WTC11 (cell line): ENCODE results near the gene PGAP6. TPM values are rescaled to one million over a fixed set of nuclear protein-coding genes. Genes with fewer than 3 reads are reported as not detected.
"Not testable (repeated sequence)": the region's sequence is repeated elsewhere in the genome, so short reads cannot be mapped to it uniquely, and the experiment has no call there.

Experiments
- ATAC-seq: fragments of 200-7000 bp; cut with Tn5 transposase; 2 replicates; pipeline ENCODE4 v1.10.0; 2021; ENCODE audit warnings: mild to moderate bottlenecking, moderate library complexity
- CTCF ChIA-PET: fragments of 300-600 bp; sonication (Branson Sonifier 250); formaldehyde crosslinking; loops from one replicate; lab custom pipeline; 2021; ENCODE audit warnings: antibody characterized with exemption; lab: Charles Lee
- POLR2A ChIA-PET: fragments of 350-600 bp; sonication (Branson Sonifier 250); formaldehyde crosslinking; loops from one replicate; lab custom pipeline; 2021; ENCODE audit warnings: antibody characterized with exemption; lab: Charles Lee
- DNase-seq: peaks from one replicate; pipeline ENCODE4 v3.0.0; 2021; ENCODE audit warnings: low spot score
- H3K27ac Mint-ChIP-seq: 2 replicates; pipeline ENCODE4 v1.8.0; 2021; ENCODE audit warnings: mixed read lengths
- H3K27me3 Mint-ChIP-seq: 2 replicates; pipeline ENCODE4 v1.8.0; 2021; ENCODE audit warnings: low read depth, mild to moderate bottlenecking, moderate library complexity, mixed read lengths
- H3K36me3 Mint-ChIP-seq: 2 replicates; pipeline ENCODE4 v1.8.0; 2021; ENCODE audit warnings: mixed read lengths
- H3K4me1 Mint-ChIP-seq: 2 replicates; pipeline ENCODE4 v1.8.0; 2022; ENCODE audit warnings: mixed read lengths
- H3K4me3 Mint-ChIP-seq: 2 replicates; pipeline ENCODE4 v1.8.0; 2021; ENCODE audit warnings: mild to moderate bottlenecking, moderate library complexity, mixed read lengths
- H3K9me3 Mint-ChIP-seq: 2 replicates; pipeline ENCODE4 v1.8.0; 2021; ENCODE audit warnings: mixed read lengths
- ATF6 ChIP-seq: sonication (generic); formaldehyde crosslinking; IDR thresholded peaks from 2 replicates; pipeline ENCODE4 v1.8.1; 2023; ENCODE audit warnings: mild to moderate bottlenecking, missing genetic modification reagents
- EMX1 ChIP-seq: fragments of 250-450 bp; sonication (Bioruptor Pico); IDR thresholded peaks from 2 replicates; pipeline ENCODE4 v1.8.0; 2021; ENCODE audit warnings: mild to moderate bottlenecking
- ESRRA ChIP-seq: sonication (generic); formaldehyde crosslinking; IDR thresholded peaks from 2 replicates; pipeline ENCODE4 v1.8.1; 2022; ENCODE audit warnings: mild to moderate bottlenecking, missing genetic modification reagents, borderline replicate concordance
- FOXP1 ChIP-seq: sonication (generic); formaldehyde crosslinking; IDR thresholded peaks from 2 replicates; pipeline ENCODE4 v1.8.0; 2022; ENCODE audit warnings: missing genetic modification reagents, mild to moderate bottlenecking, moderate library complexity, borderline replicate concordance
- GABPB1 ChIP-seq: sonication (generic); formaldehyde crosslinking; IDR thresholded peaks from 2 replicates; pipeline ENCODE4 v1.8.1; 2023; ENCODE audit warnings: mild to moderate bottlenecking, missing genetic modification reagents
- GRHL2 ChIP-seq: fragments of 250-450 bp; sonication (Bioruptor Pico); IDR thresholded peaks from 2 replicates; pipeline ENCODE4 v1.8.0; 2022; ENCODE audit warnings: mild to moderate bottlenecking, moderate library complexity; ENCODE audit not compliant: insufficient replicate concordance, severe bottlenecking
- JUN ChIP-seq: sonication (generic); formaldehyde crosslinking; IDR thresholded peaks from 2 replicates; pipeline ENCODE4 v1.8.0; 2023; ENCODE audit warnings: mild to moderate bottlenecking, missing genetic modification reagents
- RELA ChIP-seq: sonication (generic); formaldehyde crosslinking; IDR thresholded peaks from 2 replicates; pipeline ENCODE4 v1.8.1; 2022; ENCODE audit warnings: missing genetic modification reagents, mild to moderate bottlenecking, borderline replicate concordance
- RORB ChIP-seq: fragments of 250-450 bp; sonication (Bioruptor Pico); IDR thresholded peaks from 2 replicates; pipeline ENCODE4 v1.9.0; 2021; ENCODE audit warnings: mild to moderate bottlenecking
- SMAD3 ChIP-seq: sonication (generic); formaldehyde crosslinking; IDR thresholded peaks from 2 replicates; pipeline ENCODE4 v1.8.0; 2022; ENCODE audit warnings: missing genetic modification reagents, mild to moderate bottlenecking, borderline replicate concordance
- TEAD4 ChIP-seq: sonication (generic); formaldehyde crosslinking; IDR thresholded peaks from 2 replicates; pipeline ENCODE4 v1.8.0; 2022; ENCODE audit warnings: mild to moderate bottlenecking, missing genetic modification reagents
- TP53 ChIP-seq: sonication (generic); formaldehyde crosslinking; IDR thresholded peaks from 2 replicates; pipeline ENCODE4 v1.8.1; 2023; ENCODE audit warnings: mild to moderate bottlenecking, missing genetic modification reagents
- ZNF232 ChIP-seq: sonication (generic); formaldehyde crosslinking; IDR thresholded peaks from 2 replicates; pipeline ENCODE4 v1.8.0; 2022; ENCODE audit warnings: mild to moderate bottlenecking, missing genetic modification reagents
- ZNF423 ChIP-seq: fragments of 250-450 bp; sonication (Bioruptor Pico); IDR thresholded peaks from 2 replicates; pipeline ENCODE4 v2.1.2; 2022; ENCODE audit warnings: mild to moderate bottlenecking, moderate library complexity
- ZNF512 ChIP-seq: sonication (generic); formaldehyde crosslinking; IDR thresholded peaks from 2 replicates; pipeline ENCODE4 v1.8.1; 2022; ENCODE audit warnings: missing genetic modification reagents, borderline replicate concordance
- total RNA-seq: library from RNA; stranded (reverse); gene quantifications from 3 replicates; pipeline ENCODE4 v1.2.3, GENCODE V29; 2021

Gene PGAP6
- total RNA-seq, 1 experiment from 2014 or later: 108 TPM

GRCh38 chr16:345772-346171 is 36.0 kb downstream of the PGAP6 start (continued):
- no peak for TF ChIP-seq ATF6 (CRISPR knock-in tag)
- TF ChIP-seq GRHL2: no peak
- TF ChIP-seq SMAD3 (CRISPR knock-in tag): no peak
- no peak for TF ChIP-seq EMX1 (CRISPR knock-in tag)
- TF ChIP-seq ZNF232 (CRISPR knock-in tag): no peak
- TF ChIP-seq TEAD4: no peak
- no peak for TF ChIP-seq TP53
- no peak for TF ChIP-seq ZNF423 (CRISPR knock-in tag)
- TF ChIP-seq RORB (CRISPR knock-in tag): no peak
- no peak for TF ChIP-seq JUN

GRCh38 chr16:342455-343213 is 39.1 kb downstream of the PGAP6 start:
- CTCF ChIA-PET: interaction anchor here (1.9 to 3.7 kb wide), 2 partner anchors 9 to 19 kb away, joined by 6 to 24 read pairs; partner anchors contain the start of gene AXIN1
- H3K36me3 Mint-ChIP-seq: peaks cover 50% of the 10 kb centered on the region

GRCh38 chr16:341974-342336 is 39.8 kb downstream of the PGAP6 start:
- Mint-ChIP-seq H3K27ac (peak overlapping the region; percentile 81; the same call in 1 of the 2 replicates), H3K4me1 (peaks cover 11% of the 10 kb centered on the region), H3K36me3 (peaks cover 46% of the 10 kb centered on the region)
- DNase-seq, H3K9me3 Mint-ChIP-seq, POLR2A ChIA-PET, H3K27me3 Mint-ChIP-seq, ATAC-seq, H3K4me3 Mint-ChIP-seq: not testable (repeated sequence)
- CTCF ChIA-PET: interaction anchor here (0.6 to 3.7 kb wide), 3 partner anchors 9 to 20 kb away, joined by 3 to 24 read pairs (median 6); partner anchors contain the start of gene AXIN1

More at GRCh38 chr16:342455-343213, 39.1 kb downstream of the PGAP6 start:
- Mint-ChIP-seq H3K27ac (peak overlapping the region; percentile 81), H3K27me3 (no peaks in the 10 kb centered on the region), H3K4me1 (peaks cover 11% of the 10 kb centered on the region), H3K9me3 (peaks cover 4% of the 10 kb centered on the region; the same call in 1 of the 2 replicates), H3K4me3 (no peak overlapping the region)
- DNase-seq (no peak), ATAC-seq (no peak)
- TF ChIP-seq RELA (peak; percentile 38; the same call in 1 of the 2 replicates), ESRRA (CRISPR knock-in tag) (no peak), FOXP1 (0 out of 2 replicates have a peak, but pooled peaks have one; percentile 24), GABPB1 (peak; percentile 74), ZNF512 (CRISPR knock-in tag) (no peak)
- POLR2A ChIA-PET: no interaction called here

- CTCF ChIA-PET: interaction anchor here (0.6 to 3.7 kb wide), 3 partner anchors 8 to 21 kb away, joined by 3 to 24 read pairs (median 6); partner anchors contain the start of gene AXIN1
- POLR2A ChIA-PET, H3K4me3 Mint-ChIP-seq, DNase-seq, H3K9me3 Mint-ChIP-seq, ATAC-seq, H3K27me3 Mint-ChIP-seq: not testable (repeated sequence)
- Mint-ChIP-seq H3K36me3 (peaks cover 42% of the 10 kb centered on the region), H3K27ac (peak overlapping the region; percentile 81; the same call in 1 of the 2 replicates), H3K4me1 (peaks cover 11% of the 10 kb centered on the region)
Measured at GRCh38 chr16:341095-341973, 40.4 kb downstream of the PGAP6 start.
